Left renal pelvis (tissue), 4 donors: ENCODE data around the gene KCTD8. TPM values are rescaled to one million over a fixed set of nuclear protein-coding genes. Genes with fewer than 3 reads are reported as not detected.
A peak's percentile ranks its signal among the peaks of the same experiment; 100 is the strongest.

Experiments
- DNase-seq, 4 donors: peaks; one replicate each; pipeline ENCODE4 v3.0.0-alpha.2; 2013; ENCODE audit warnings: low read depth in 4 of 4, low spot score in 3 of 4
- polyA plus RNA-seq, 4 donors: library from polyadenylated mRNA; unstranded; fragments of 120-200 nt; gene quantifications; one replicate each; pipeline ENCODE4 v1.2.1, GENCODE V29; 2013; ENCODE audit not compliant: insufficient read length in 4 of 4

The KCTD8 gene
- 1 to 10 TPM in 3 of 4 donors, under 1 TPM in 1; 0.46 to 4.4 (median 4.0) TPM for polyA plus RNA-seq

DNA sequence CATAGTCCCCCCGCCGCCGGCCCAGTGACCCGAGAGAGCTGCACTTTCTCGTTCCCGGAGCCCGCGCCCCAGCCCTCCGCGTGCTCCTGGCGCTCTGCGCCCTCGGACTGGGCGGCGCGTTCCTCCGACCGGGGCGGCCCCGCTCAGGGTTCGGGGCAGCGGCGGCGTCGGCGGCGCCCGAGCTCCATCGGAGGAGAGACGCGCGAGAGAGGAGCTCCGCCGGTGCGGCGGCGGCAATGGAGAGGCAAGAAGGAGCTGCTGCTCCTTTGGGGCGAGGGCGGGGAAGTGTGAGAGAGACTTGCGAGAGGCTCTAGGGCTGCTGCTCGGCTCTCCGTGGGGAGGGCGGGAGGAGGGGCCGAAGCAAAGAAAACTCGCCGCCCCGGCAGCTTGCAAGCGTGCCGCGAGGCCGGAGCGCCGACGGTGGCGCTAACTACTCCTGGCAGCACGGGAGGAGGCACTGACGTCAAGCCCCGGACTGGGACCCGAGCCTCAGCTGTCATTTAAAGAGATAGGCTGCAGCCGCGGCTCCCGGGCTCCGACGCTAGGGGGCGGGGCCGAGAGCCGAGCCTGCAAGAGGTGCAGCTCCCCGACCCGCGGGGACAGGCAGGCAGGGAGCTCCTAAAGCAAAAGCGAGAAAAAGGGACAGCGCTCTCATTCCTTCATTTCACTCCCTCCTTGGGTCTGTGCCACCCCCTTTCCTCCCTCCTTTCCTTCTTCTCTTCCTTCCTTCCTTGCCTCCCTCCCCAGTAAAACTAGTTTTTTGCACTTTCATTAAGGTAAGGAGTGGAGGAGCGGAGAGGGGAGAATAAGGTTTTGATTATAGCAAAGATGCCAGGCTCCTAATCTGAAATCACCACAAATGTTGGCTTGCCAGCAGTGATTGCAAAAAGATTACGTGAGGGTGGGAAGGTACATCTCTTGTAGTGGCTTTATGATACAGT lies at the start of gene KCTD8:
KCTD8 (minus strand) TSS at position 289 of the 941 bp plus-strand sequence.
- DNase-seq, result peak; percentile 67 to 75 (median 68)

DNA sequence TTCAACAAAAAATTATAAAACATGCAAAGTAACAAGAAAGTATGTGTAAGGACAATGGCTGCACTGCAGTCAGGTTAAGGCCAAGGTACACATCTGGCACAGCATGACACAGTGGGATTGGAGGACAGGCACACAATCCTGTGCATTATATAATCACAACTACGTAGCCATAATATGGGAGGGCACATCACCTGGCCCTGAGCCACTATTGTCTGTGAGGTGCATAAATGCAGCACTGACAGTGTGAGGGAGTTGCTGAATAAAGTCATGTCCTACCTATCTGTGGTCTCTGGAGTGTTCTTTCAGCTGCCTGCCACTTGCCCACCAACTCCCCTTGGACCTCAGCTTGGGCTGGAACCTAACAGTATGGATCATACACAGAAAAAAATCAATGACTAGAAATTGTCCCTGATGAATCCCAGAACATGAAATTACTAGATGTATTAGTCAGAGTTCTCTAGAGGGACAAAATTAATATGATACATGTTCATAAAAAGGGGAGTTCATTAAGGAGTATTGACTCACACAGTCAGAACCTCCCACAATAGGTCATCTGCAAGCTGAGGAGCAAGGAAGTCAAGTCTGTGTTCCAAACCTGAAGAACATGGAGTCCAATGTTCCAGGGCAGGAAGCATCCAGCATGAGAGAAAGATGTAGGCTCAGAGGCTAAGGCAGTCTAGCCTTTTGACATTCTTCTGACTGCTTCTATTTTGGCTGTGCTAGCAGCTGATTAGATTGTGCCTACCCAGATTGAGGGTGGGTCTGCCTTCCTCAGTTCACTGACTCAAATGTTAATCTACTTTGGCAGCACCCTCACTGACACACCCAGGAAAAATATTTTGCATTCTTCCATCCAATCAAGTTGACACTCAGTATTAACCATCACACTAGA lies 46.4 kb upstream of the KCTD8 start:
- no peak for DNase-seq

DNA sequence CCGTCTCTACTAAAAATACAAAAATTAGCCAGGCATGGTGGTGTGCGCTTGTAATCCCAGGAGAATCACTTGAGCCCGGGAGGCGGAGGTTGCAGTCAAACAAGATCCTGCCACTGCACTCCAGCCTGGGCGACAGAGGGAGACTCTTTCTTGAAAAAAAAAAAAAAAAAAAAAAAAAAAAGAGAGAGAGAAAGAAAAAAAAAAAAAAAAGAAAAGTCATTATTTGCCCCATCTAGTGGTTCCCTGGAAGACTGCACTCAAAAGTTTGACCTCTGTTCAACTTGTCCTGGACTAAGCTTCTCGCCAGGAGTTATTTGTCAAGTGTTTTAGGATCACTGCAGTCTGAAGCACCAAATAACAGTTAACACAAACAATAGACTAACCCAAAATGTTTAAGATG lies 45.3 kb upstream of the KCTD8 start:
- no peak for DNase-seq

DNA sequence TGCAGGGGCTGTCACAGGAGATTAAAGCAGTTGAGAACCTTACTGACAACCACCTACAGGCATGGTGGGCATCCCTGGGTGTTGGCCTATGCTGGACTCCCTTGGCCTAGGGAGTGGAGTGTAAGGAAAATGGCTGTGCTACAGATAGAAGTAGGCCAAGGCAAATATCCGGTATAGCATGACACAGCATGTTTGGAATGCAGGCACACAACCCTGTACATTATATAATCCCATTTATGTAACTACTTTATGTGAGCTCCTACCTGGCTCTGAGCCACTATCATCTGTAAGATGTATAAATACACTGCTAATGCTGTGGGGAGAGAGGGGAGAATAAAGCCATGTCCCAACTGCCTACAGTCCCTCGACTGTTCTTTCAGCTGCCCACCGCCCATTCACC lies 38.7 kb upstream of the KCTD8 start:
- no peak for DNase-seq

DNA sequence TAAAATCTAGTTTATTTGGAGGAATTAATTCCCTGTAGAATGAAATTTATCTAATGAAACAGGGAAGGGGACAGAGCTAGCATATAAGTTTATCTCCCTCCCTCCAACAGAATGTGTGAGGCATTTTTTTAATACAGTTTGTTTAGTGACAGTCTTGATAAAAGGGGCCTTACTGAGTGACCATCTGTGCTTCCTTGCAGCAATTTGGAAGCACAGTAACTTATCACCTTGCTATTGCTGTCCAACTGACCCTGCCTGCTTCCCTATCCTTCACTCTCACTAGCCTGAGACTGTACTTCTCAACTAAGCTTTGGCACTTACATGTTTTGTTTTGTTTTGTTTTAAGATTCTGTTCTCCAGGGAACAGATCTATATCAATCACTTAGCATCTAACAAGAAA lies 31.1 kb upstream of the KCTD8 start:
- no peak for DNase-seq

DNA sequence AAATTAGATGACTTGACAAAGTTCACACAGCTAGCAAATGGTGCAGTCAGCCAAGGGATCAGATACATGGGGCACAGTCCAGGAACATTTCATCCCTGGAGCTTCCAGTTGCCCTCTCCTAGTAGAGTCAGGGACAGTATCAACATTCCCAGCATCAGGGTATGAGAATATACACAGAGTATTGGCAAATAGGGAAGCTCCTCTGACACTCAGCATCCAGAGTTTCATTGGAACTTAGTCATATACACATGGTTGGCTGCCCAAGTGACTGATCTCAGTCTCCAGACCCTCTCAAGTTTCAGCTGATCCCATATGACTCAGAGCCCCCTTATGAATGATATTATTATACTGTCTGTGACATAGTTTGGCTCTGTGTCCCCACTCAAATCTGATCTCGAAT lies 13.7 kb upstream of the KCTD8 start:
- DNase-seq, result no peak

DNA sequence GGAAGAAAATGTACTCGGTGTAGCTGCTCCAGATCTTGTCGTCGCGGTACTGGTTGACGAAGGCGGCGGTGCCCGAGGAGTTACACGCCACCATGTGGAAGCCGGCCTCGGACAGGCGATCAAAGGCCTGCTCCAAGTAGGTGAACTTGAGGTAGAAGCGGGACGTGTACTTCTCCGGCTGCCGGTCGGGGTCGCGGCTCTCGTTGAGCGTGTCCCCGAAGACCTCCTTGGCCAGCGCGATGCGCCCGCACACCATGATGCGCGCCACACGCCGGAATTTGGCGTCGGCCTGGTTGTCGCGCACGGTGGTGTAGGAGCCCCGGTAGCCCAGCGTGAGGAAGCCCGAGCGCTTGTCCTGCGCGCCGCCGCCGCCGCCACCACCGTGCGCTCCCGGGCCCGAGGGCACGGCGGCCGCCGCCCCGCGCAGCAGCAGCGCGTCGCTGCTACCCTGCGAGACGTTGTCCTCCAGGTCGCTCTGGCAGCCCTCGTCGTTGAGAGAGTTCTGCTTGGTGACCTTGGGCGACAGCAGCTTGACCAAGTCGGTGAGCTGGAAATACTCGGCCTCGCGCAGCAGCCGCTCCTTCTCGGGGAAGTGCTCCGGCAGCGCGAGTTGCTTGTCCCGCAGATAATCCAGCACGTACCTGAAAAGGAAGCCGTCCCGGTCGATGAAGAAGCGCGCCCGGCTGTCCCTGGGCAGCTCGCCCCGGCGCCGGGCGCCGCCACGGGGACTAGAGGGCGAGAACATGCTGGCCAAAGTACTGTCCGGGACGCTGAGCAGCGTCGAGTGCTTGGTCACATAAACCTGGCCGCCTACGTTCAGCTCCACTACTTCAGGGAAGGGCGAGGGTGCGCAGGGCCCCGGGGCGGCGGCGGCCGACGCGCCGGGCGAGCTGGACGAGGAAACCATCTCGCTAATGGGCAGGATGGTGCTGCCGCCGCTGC lies 775 bp downstream of the KCTD8 start:
- DNase-seq, result peak in 1 of 4 donors; percentile 22

DNA sequence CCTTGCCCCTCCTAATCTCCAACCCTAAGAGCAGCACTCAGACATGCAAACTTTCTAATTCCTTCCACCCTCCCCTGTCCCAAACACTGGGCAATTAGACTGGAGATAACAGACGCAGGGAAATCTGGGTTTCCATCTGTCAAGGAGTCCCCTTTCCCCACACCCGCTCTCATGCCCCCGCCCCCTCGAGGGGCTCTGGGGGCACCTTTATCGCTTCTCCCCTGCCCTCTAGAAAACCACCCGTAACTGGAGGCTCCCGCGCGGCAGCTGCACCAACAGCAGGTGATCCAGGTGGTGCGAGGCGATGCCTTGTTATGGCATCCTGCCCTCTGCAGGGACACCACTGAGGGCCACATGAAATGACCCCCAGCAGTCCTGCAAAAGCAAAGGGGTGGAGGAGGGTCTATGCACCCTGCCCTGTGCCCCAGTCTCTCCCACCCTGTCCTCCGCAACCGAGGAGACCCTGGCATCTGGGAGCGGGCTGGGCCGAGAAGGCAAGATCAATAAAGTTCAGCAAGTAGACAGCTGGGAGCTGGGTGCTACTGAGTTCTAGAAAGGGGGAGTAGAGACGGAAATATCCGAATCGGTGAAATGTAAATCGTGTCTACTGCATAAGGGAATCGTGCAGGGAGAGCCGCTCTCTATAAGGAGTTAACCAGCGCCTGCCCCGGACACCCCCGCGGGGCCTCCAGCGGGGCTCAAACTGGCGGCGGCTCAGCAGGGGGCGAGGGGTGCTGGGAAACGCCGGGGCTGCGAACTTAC lies 1.6 kb downstream of the KCTD8 start:
- no peak for DNase-seq

DNA sequence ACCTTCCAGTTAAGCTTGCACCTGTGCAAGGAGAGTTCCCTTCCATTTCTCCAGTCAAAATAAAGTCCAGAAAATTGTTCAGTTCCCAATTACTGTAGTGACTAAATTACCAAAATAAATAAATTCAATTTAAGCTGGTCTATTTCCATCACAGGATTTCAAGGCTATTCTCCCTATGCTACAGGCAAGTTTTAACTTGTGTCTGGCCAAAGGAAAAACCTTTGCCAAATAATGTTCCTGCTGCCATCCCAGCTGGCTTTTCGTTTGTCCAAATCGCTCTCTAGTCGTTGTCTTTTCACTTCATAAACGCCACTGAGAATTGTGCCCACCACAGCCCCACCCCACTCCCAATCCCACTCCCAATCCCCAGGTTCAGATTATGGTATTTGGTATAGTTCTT lies 2.4 kb downstream of the KCTD8 start:
- DNase-seq, result no peak

DNA sequence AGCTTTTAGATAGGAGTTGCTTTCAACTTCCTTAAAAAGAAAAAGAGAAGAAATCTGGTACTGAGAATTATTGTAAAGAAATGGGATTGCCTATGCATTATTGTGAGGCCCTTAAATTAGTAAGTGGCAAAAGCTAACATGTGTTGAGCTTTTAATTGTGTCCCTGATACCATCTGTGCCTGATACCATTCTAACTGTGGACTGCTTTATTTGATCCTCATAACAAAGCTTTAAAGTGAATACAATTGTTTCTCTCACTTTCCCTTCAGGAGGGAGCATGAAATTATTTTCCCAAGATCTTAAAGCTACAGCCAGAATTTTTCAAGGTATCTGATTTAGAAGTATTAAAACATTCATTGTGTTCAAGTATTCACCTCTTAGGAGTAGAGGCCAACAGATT lies 9.9 kb downstream of the KCTD8 start:
- no peak for DNase-seq

DNA sequence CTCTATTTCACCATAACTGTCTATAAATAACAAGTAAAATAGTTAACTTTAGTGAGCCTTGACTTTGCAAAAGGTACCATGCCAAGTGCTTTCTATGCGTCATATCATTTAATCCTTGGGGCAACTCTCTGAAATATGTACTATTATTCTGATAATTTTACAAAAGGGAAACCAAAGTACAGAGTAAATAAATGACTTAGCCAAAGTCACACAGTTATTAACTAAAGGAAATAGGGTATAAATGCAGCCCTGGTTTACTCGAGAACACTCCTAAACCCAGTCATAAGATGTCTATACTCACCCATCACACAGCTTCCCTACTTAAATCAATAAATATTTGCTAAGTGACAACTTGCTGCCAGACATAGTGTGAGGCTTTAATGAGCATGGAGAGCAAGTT lies 14.4 kb downstream of the KCTD8 start:
- no peak for DNase-seq

DNA sequence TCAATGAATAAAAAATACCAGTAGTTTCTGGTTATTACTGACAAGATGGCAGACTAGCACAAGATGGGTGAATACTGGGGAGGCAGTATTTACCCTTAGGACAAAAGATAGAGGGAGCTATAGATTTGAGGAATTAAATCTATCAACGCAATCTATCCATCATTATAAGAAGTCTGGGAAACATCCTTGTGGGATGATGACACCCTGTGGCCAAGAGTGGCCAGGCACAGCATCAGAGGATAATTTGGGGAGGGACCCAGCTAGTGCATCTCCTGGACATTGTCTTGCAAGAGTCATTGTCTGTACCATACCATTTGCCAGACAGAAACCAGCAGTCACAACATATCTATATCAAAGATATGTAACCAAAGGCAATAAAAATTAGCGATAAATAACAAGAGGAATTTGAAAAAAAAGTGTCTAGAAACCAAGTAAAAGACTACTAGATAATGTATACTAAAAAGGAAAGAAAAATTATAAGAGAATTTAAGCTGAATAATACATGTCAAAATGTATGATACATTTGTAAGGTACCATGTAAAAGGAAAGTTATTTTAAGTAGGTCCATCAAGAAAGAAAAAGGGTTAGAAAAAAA lies 22.9 kb downstream of the KCTD8 start:
- DNase-seq, result no peak

DNA sequence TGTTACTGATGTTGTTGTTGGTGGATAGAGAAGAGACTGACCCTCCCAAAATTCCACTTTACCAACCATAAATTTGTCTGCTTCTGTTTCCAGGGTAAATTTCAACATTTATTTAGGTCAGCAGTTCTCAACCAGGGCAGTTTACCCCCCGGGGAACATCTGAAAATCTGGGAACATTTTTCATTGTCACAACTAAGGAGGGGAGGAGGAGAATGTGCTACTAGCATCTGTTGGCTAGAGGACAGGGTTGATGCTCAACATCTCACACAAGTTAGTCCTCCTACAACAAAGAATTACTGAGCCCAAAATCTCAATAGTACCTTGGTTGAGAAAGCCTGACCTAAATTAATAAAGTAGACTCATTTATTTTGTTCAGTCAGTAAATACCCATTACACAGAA lies 25.7 kb downstream of the KCTD8 start:
- no peak for DNase-seq

DNA sequence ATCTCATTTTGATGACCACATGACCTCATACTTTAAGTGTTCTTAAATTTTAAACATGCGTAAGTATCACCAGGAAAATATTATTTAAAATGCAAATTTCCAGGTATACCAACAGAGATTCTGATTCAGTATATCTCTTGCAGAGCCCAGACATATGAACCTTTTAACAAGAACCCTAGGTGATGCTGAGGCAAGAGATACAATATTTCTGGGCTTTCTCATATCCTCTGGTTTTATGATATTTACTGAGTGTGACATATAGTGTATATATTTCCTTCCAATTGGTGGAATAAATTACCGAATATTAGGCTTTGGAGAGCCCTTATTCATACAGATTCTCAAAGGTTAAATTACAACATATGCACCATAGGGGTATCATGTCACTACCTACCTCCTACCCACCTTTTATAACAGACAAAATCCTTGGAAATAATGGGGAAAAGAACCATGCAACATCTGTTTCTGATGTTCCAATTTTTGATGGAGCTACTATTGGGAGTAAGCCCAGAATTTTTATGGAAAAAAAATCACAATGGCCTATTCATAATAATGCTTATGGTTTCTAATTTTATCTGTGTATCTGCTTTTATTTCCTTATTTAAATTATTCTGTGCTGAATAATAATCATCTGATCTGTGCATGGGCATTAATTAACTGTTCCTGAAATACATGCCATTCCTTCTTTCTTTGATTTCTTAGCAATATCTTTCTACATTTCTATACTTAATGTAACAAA lies 27.1 kb downstream of the KCTD8 start:
- no peak for DNase-seq

DNA sequence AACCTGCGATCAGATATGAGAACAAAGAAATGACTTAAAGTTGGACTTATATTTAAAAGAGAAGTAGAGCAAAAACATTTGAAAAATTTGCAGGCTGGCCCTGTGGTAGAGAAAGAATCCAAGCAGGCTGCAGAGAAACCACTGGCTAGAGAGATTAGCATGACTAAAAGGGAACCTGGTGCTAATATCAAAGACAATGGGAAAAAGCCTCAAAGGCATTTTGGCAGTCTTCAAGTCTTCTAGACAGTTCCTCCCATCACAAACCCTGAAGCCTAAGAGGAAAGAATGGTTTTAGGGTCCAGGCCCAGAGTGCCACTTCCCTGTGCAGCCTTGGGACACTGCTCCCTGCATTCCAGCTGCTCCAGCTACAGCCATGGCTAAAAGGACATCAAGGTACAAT lies 33.4 kb downstream of the KCTD8 start:
- DNase-seq, result no peak

DNA sequence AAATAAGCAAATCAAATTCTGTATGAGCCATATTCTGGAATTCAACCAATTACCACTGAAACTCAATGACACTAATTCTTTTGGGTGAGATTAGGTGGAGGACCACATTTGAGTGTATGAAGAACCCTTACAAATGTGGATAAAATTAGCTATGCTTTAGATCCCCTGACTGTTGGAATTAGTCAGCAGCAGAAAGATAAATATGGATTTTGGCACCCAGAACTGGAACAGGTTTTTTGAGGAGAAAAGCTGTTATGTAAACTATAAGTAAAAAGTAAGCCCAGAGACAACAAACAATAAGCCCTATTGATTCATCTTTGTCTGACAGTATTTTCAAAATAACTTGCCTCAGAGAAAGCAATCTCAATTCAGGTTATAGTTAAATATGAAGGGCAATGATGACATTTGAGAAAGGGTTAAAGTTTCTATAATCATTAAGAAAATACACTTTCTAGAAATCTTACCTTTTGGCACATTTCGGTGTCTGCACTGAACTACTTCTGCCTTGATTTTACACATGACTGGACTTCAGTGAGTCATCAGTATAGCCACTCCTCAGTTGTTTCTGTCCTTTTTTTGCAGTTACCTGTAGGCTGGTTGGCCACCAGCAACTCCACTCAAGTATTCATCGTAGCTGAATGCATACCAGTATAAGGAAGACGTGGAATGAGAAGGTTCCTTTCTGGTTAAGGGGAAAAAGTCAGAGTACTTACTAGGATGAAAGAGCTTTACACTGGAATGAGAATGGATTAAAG lies 80.0 kb downstream of the KCTD8 start:
- DNase-seq, result no peak

DNA sequence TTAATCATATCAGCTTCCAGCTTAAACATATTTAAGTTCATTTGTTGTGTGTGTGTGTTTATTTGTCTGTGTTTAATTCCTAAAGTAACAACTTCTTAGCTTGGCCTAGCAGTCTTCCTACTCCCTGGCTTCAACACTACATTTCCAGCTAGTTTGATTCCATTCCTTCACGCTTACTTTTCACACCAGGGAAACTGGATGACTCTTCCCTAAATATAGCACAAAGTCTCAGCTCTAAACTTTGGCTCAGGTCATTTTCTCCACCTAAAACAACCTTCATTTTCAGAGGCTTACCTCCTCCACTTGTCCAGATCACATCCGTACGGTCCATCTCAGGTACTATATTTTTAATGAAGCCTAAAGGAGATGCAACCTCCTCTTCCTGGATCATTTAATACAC lies 94.4 kb downstream of the KCTD8 start:
- DNase-seq, result no peak

DNA sequence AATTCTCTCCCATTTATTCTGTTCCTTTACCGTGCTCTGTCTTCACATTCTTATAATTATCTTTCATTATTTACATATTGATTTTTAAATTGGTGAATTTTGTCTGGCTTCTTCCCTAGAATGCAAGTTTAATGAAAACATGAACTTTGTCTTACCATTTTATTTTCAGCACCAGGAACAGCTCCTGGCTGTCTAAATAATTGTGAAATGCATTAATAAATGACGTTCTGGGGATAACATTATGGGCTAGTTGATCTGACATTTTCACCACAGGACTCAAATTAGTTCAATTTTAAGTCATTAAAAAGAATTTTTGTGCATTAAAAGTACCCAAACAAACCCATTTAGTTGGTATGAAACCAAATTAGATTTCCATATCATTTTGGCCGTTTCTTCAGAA lies 97.5 kb downstream of the KCTD8 start:
- no peak for DNase-seq
